NT2/D1 (cell line): ENCODE results near the gene BMAL1.

Experiments
- YY1 ChIP-seq: IDR thresholded peaks from 2 replicates; pipeline ENCODE4 v1.6.1; 2011; ENCODE audit not compliant: insufficient read length, insufficient read depth
- ZNF274 ChIP-seq: IDR thresholded peaks from 2 replicates; pipeline ENCODE4 v1.6.1; 2011; ENCODE audit warnings: mild to moderate bottlenecking, low read depth, low read length

DNA sequence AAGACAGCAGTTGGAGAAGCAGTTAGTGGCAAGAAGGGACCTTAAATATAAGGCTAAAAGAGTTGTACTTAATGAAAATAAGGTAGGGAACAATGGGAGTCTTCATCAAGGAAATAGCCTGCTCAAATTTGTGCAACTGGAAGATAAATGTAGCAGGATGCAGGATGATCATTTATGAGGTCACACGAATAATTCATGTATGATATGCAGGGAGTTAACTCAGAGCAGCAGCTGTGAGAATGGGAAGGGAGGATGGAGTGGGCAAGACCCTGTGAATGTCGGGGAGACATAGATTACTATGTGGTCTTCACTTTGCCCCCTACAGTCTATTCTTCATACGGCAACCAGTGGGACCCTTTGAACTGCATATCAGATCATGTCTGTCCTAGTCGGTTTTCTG lies 25.2 kb upstream of the BMAL1 start:
- TF ChIP-seq YY1 (no peak), ZNF274 (no peak)
